ENCODE measurements around the gene SLC41A3.

SLC41A3 gene

DNA sequence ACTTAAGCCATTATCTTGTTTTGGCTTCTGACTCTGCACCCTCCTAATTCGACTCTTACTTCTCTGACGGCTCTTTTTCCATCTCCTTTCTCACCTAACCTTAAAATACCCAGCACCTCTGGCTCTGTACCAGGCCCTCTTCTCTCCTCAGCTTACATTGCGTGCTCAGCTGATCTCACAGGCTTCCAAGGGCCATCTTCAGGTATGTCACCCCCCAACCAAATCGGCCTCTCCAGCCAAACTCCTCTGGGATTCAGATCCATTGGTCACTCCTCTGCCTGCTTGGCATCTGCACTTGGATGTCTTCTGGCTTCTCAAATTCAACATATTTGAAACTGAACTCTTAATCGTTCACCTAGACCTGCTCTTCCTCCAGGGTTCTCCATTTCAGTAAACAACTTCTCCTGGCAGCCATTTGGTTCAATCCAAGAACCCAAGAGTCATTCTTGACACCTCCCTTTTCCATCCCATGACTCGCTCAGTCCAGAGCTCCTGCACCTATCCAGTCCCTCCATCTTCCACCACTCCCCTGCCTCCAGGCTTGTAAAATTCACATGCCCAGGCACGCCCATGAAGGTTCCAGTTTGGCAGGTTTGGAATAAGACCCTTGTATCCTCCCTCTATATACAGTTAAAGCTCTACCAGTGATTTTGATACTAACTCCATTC lies 35.2 kb upstream of the SLC41A3 start:
- DNase-seq = no peak

- DNase-seq = no peak
These were observed 34.7 kb upstream of the SLC41A3 start for GRCh38 chr3:126118591-126118990.

DNA sequence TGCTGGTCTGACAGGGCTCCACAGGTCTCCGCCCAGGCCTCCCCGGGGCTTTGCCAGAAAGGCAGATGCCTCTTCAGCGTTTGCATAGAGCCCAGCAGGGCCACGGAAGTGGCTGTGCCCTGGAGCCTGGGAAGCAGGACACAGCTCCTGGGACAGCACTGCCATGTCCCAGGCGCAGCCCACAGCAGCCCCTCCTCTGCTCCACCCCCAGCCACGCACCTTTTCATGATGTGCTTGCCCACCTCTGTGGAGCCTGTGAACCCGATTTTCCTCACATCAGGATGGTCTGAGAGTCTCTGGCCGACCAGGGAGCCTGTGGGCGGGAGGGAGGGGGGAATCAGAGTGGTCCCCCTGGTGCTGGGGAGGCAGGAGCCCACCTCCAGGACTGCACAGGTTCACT lies 33.9 kb upstream of the SLC41A3 start:
- no peak for DNase-seq

DNA sequence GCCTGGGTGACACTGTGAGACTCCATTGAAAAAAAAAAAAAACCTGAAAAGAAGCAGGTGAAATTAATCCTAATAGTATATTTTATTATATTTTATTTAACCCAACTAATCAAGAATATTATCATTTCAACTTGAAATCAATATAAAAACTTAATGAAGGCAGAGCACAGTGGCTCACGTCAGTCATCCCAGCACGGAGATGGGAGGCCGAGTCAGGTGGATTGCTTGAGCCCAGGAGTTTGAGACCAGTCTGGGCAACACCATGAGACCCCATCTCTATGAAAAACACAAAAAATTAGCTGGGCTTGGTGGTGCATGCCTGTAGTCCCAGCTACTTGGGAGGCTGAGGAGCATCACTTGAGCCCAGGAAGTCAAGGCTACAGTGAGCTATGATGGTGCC lies 33.3 kb upstream of the SLC41A3 start:
- DNase-seq = no peak

DNA sequence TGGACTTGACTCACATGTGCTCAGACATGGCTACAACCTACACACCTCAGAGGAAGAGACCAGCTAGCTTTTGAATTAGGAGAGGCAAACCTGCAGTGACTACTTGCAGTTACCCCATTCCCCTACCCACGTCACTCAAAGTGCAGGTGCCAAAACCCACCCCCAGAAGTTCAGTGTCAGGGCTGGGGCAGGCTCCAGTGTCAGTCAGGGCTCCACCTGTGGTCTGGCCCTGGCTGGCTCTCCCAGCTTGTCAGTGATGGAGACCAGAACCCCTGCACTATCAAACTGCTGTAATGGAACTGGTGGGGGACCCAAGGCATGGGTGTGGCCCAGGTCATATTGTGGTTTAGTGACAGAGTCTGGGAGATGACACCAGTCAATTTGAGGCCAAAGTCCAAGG lies 32.6 kb upstream of the SLC41A3 start:
- DNase-seq = no peak

DNA sequence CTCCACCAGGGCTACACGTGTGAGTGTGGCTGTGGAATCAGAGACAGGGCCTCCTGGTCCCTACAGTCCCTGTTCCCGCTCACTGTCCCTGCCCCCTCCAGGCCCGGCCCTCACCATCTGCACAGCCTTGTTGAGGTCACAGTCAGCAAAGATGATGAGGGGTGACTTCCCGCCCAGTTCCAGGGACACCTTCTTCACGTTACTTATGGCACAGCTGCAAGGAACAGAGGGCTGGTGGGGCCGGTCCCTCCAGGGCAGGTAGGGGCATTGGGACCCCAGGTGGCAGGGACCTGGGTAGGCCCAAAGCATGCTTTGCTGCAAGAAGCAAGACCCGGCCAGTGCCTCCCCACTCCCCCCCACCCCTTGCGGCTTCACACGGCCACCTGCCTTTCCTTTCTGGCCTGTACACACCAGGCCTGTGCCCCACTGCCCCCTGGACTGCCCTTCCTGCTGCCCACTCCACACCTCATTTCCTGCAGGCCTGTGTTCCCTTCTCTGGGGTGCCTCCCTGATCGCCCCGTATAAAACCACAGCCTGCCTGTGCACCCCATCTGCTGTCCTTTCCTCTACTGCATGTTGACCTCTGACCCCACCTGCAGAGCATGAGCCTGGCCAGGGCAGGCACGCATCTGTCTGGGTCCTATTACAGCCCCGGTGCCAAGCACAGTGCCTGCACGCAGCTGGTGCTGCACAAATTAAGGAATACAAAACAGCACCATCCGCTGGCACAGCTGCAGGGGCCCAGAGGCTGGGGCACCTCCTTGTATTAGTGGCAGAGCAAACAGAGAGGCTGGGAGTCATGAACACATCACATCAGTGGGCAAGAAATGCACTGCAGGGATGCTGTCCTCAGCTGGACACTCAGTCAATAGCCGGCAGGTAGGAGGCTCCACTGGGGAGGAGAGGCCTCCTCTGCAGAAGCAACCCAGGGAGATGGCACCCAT lies 30.8 kb upstream of the SLC41A3 start:
- no peak for DNase-seq

DNA sequence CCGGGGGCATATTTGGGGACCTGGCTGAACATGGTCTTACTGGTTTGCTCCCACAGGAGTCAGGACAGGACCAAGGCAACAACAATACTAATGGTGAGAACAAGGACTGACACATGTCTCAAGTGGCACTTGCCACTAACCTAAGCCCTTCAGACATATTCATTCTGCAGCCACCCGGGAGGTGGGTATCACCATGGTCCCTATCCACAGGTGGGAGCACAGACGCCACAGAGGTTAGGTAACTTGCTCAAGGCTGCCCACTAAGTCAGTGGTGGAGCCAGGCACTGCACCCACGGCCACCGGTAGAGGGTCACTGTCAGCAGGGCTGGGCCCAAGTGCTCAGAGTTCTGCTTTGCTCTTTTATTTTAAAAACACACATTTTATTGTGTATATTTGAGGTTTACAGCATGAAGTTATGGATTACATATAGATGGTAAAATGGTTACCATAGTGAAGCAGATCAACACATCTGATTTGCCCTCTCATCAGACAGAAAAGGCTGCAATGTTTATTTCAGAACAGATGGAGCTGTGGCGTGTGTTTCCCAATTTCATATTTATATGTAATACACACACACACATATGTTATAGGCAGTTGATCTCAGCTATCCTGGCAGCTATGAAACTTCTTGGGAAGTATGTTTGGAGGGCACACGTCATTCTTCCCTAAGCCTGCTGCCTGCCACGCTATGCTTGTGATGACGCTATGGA lies 30.0 kb upstream of the SLC41A3 start:
- no peak for DNase-seq

DNA sequence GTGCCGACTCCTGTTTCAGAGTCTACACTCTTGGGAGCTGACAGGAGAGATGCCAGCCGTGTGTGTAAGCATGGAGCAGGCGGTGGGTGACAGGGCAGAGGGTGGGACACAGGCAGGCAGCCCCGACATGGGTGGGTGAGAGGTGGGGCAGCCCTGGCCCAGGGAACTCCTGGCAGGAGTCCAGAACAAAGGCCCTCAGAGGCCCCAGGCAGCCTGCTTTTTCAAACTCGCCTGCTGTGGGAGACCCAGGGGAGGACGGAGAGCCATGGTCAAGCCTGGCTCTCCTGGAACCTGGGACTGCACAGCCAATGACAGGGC lies 29.3 kb upstream of the SLC41A3 start:
- no peak for DNase-seq

DNA sequence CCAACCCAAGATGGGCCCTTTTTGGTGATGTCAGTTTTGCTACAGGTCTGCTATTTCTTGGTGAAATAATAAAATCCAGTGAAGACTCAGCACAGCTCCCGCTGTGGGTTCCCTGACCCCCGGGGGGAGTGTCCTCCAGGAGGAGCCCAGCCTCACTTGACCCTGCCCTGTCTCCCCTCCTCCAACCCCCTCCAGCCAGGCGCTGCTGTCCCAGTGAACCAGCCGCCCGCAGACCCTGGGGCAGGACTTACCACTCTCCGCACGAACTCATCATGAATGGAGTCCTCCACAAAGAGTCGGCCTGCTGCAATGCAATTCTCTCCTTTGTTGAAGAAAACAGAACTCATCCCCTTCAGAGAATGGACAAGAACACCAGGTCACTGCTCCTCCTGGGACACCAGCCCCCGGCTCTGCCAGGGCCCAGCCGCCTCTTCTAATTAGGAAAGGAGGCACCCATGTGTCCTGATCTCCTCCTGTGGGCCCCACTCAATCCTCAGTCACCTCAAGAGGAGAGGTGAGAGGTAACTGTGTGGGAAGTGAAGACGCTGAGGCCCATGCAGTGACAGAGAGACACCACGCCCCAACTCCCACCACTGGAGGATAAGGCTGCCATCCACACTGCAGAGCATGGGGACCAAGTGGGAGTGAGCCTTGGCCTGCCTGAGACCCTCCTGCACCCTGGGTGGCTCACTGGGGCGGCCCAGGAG lies 28.8 kb upstream of the SLC41A3 start:
- no peak for DNase-seq

GRCh38 chr3:126111566-126112475 lies 27.9 kb upstream of the SLC41A3 start:
- DNase-seq = no peak

GRCh38 chr3:126111126-126111551 lies 27.2 kb upstream of the SLC41A3 start:
- DNase-seq = no peak

DNA sequence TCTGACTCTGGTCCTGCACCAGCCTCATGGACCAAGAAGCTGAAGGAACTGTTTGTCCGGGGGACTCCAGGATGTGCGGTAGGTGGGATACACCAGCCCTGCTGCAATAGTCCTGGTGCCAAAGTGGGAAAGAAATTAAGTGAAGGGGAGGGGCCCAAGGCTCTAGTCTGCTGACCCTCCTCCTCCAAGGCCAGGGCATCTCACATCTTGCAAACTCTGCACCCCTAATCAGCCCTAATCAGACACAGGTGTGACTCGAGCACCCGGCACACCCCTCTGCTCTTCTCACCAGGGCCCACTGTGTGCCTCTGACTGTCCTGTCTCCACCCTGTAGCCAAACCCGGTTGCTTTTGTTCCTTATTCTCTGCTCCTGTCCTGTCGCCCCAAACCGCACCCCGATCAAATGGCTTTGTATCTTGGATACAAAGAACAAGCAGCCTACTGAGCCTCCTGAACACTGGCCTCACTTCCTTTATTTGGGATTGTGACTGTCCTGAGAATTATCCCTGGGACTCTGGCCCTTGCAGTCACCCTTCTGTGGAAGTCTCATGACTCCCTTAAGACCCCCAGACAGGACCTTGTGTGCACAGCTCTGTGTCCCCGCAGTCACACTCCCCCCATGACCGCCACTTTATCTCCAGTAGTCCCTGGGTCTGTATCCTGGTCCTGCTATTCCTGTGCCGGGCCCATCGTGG lies 26.7 kb upstream of the SLC41A3 start:
- no peak for DNase-seq

DNA sequence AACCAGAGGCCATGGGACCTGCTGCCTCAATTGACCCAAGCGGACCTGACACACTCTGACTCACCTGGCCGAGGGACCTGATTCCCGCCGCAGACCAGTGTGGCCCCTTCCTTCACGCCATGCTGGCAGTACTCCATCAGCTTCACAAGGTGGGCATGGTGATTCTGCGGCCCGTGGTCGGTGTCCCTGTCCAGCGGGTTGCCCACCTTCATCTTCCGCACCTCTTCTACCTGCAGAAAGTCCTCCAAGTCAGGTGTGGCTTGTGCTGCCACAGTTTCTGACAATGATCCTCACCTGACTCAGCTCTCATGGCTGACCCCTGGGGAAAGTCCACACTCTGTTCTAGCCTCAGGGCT lies 25.9 kb upstream of the SLC41A3 start:
- no peak for DNase-seq

DNA sequence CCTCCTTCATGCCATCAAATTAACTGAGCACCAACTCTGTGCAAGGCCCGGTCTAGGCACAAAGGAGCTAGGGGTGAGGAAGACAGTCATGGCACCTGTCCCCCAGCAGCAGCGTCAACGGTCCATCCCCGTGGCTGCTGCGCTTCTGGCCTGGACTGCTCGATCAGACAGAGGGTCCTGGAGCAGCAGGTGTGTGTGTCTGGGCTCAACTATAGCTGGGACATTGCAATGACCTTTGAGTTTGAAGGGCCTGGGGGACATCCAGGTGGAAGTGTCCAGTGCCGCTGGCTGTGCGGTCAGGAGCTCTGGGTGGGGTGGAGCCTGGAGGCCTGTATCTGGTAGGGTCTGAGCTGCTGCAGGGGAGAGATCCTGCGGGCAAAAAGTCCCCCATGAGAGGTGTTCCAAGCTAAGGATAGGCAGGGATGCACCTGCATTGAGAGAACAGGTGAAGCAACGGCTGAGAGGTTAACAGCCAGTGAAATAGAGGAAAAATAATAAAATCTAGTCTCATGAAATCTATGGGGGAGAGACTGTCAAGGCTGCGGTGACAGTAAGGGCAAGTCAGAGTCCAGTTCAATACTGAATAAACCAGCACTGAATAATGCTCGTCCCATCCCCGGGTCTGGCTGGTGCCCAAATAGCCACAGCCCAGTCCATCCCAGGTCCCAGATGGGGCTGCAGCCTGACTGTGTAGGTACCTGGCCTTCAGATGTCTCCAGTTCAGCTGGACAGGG lies 25.4 kb upstream of the SLC41A3 start:
- DNase-seq = no peak

DNA sequence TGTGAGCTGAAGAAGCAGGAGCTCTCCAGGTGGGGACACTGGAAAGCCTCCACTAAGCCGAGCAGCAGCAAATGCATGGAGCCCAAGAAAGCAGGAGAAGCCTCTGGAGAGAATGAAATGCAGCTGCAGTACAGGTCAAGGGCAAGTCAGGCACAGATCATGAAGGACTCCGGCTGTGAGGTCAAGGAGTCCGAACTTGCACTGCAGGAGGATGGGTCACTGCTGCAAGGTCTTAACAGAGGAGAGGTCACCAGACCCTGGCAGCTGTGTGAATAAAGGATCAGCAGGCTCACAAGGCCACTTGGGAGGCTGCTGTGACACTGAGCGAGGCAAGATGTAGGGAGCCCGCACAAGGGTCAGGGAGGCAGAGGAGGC lies 24.7 kb upstream of the SLC41A3 start:
- no peak for DNase-seq

GRCh38 chr3:126107957-126108675 lies 24.2 kb upstream of the SLC41A3 start:
- DNase-seq = no peak

GRCh38 chr3:126107203-126107939 lies 23.4 kb upstream of the SLC41A3 start:
- no peak for DNase-seq

DNA sequence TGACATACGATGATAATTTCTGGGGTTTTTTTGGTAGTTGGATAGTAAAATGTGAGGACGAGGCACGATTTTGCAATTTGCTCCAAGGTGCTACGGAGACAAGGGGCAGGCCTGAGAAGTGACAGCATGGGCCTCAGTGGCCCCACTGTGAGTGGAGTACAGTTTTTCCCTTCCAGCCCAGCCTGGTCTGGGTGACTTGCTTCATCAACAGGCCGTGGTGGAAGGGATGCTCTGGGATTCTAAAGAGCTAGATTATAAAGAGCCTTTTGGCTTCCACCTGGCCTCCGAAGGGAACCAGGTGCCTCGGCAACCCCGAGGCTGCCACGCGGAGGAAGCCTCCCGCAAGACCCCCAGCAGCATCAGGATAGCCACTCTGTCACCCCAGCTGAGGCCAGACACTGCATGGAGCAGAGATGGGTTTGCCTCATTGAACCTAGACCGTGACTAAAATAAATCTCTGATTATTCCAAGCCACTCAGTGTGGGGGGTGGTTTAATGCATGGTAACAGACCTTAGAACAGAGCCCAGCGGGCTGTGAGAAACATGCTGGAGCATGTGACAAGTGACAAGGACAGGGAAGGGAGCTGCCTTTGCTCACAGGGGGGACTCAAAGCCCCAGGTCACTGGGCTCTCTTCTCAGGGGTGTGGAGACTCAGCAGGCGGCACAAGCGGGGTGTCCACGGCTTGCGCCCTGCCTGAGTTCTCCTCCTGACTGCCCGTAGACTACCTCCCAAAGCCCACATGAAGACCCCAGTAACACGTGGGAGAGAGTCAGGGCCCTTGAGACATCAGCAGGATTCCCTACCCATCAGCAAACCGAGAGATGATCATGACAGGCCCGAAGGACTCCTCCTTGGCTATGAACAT lies 22.6 kb upstream of the SLC41A3 start:
- no peak for DNase-seq

All from SIG-M5 (cell line).